GM23338 (cell line): ENCODE data around the gene FBLN1. TPM values are rescaled to one million over a fixed set of nuclear protein-coding genes. Genes with fewer than 3 reads are reported as not detected.

Experiments used
- EZH2phosphoT487 ChIP-seq: fragments of 200-600 bp; sonication (generic); IDR thresholded peaks from one replicate; pipeline ENCODE4 v1.8.1; 2018; ENCODE audit warnings: antibody characterized with exemption; ENCODE audit not compliant: unreplicated experiment
- NANOG ChIP-seq: IDR thresholded peaks from 2 replicates; pipeline ENCODE4 v1.6.1; 2016; ENCODE audit warnings: antibody characterized with exemption, borderline replicate concordance
- polyA plus RNA-seq: library from polyadenylated mRNA; unstranded; fragments of >200 nt; fragmentation: Nextera tagmentation; extraction: Ambion mirVana; gene quantifications from 2 replicates; pipeline ENCODE4 v1.2.1, GENCODE V29; 2016
- small RNA-seq: library from RNA; depleted of rRNA; stranded (forward); fragments of <200 nt; gene quantifications from one replicate; pipeline ENCODE3, GENCODE V24; 2014; ENCODE audit warnings: low replicate concordance
- total RNA-seq: library from RNA; depleted of rRNA; stranded (reverse); fragments of >200 nt; shearing (Covaris generic); gene quantifications from 2 replicates; pipeline ENCODE4 v1.2.3, GENCODE V29; 2014; rRNA removed
- TF ChIP-seq, protein P1 (sequence below): IDR thresholded peaks from 2 replicates; pipeline ENCODE4 v1.6.1; 2016; ENCODE audit warnings: antibody characterized with exemption

Gene FBLN1
- total and polyA plus RNA-seq, 2 experiments from 2014 or later, result 90.1 to 137 TPM

DNA sequence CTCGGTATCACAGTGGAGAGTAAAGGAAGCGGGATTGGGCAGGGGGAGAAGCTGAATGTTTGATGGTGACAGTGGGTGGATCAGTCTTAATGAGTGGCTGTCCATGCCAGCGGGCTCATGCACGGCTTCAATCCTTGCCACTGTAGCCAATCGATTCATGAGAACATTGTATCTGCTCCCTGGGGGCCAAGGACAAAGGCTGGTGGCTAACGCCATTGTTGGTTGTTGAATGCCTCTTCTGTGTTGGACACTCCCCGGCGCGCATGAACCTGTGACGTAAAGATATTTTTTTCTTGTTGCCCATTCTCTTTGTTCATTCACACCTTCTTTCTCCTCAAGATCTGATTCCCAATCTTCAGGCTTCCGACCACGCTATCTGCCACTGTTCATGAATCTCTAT, 148.0 kb downstream of the FBLN1 start (continued):
- TF ChIP-seq, protein P1, sequence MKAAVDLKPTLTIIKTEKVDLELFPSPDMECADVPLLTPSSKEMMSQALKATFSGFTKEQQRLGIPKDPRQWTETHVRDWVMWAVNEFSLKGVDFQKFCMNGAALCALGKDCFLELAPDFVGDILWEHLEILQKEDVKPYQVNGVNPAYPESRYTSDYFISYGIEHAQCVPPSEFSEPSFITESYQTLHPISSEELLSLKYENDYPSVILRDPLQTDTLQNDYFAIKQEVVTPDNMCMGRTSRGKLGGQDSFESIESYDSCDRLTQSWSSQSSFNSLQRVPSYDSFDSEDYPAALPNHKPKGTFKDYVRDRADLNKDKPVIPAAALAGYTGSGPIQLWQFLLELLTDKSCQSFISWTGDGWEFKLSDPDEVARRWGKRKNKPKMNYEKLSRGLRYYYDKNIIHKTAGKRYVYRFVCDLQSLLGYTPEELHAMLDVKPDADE, result no peak
- no peak for TF ChIP-seq NANOG
- TF ChIP-seq EZH2phosphoT487, result no peak

Small RNA genes lying within 50 kb of the gene (small RNA-seq; reads per million reads assigned to genes)
- not detected for gene RNU6-1161P

Other genes with a start within 250 kb of the FBLN1 start
- 0.89 TPM in 1 of 2 replicates, not detected in the other for gene UPK3A, start 217.9 kb upstream of the FBLN1 start, total RNA-seq
- 0.47 and 1.1 TPM in 2 replicates for gene UPK3A, start 217.9 kb upstream of the FBLN1 start, polyA plus RNA-seq
- 20.3 and 22.0 TPM in 2 replicates for gene FAM118A, start 192.9 kb upstream of the FBLN1 start, total RNA-seq
- gene FAM118A, start 192.9 kb upstream of the FBLN1 start, polyA plus RNA-seq, result 9.8 and 11.9 TPM in 2 replicates
- gene SMC1B, start 89.3 kb upstream of the FBLN1 start, total RNA-seq, result not detected in 2 replicates
- gene SMC1B, start 89.3 kb upstream of the FBLN1 start, polyA plus RNA-seq, result 0.10 and 0.16 TPM in 2 replicates
- 2.2 TPM in 2 replicates for gene RIBC2, start 89.2 kb upstream of the FBLN1 start, total RNA-seq
- 1.8 and 2.8 TPM in 2 replicates for gene RIBC2, start 89.2 kb upstream of the FBLN1 start, polyA plus RNA-seq
- 163 and 170 TPM in 2 replicates for gene ATXN10, start 169.0 kb downstream of the FBLN1 start, total RNA-seq
- 72.5 and 99.0 TPM in 2 replicates for gene ATXN10, start 169.0 kb downstream of the FBLN1 start, polyA plus RNA-seq